Midbrain (tissue), 1 donor: Measurements from ENCODE around the gene RELN.
"Not testable (repeated sequence)": the region's sequence is repeated elsewhere in the genome, so short reads cannot be mapped to it uniquely, and the experiment has no call there.

Source experiments
- DNase-seq: peaks from one replicate; lab custom pipeline; 2025; lab: John Stamatoyannopoulos, UW

Gene RELN

DNA sequence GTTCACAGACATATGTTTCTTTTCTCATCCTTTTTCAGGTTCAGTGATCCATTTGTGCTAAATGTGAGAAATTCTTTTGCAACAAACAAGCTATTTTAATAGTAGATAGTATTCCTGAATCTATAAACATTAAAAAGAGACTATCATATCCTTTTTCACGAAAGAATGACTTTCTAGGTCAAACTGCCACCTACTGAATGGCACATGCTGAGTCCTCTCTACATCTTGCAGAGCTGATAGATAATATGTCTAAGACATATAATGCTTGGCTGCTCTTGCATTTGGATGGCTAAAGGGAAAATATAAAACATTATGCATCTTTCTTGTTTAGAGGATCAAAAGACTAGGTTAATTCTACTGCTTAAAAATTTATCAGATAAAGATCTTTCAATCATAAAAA, 429.3 kb downstream of the RELN start:
- no peak for DNase-seq

DNA sequence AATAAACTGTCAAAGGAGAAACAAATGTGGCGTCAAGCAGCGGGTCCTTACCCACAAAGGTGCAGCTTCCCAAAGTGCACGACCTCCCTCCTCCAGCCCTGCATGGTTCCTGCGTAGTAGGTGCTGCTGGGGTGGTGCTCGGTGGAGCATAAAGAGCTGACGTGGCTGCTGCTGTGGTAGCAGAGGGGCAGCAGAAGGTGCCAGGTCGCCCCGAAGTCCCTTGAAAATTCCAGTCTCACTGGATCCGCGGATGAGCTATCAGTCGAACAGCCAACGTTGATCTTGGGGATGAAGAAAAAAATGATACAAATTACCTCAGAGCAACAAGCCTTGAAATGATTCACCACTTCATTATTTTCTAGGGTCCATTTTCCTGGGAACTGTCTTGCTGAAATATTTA, 438.4 kb downstream of the RELN start:
- DNase-seq = no peak

DNA sequence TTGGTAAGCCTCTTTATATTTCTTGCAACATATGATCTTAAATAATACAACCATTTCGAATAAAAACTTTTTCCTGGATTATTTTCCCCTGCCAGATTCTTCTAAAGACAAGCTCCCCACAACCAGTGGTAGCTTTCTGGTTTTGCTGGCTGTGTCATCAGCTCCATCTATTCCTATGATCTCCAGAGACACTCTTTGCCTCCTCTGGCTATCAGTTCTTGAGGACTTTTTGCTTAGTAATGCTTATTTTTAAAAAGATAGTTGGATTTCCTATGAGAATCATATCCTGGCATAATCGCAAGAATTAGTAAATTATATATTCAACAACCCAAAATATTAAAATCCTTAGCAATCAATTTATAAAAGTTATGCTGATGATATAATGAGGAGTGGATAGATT, 439.7 kb downstream of the RELN start:
- no peak for DNase-seq

DNA sequence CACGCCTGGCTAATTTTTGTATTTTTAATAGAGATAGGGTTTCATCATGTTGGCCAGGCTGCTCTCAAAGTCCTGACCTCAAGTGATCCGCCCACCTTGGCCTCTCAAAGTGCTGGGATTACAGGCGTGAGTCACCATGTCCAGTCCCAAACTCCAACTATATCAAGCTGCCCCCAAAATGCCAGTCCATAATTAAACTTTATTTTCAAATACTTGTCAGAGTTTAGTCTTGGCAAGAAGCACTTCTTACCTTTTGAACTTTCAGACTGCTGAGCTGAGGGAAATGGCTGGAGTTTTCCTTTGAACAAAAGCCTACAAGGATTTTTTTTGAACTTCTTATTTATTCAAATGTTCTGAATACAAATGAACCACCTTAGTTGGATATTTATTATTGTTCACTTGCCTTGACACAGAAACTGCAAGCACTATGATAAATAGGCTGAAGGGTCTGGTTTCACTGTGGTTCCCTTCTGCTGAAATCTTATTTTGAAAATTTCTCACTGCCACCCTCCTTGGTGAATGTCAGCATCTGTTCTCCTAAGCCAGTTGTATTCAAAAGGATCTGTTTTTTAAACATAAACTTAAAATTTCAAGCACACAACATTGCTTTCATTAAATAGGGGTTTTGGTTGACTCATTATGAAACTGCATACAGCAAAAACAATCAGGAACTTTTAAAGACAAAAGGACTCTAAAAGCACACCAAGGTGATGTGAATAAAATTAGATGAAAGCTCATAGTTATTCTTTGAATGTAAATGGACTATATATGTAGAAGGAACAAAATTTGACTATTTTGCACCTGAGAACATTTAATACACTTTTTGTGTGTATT, 441.8 kb downstream of the RELN start:
- peak; percentile 40 for DNase-seq

DNA sequence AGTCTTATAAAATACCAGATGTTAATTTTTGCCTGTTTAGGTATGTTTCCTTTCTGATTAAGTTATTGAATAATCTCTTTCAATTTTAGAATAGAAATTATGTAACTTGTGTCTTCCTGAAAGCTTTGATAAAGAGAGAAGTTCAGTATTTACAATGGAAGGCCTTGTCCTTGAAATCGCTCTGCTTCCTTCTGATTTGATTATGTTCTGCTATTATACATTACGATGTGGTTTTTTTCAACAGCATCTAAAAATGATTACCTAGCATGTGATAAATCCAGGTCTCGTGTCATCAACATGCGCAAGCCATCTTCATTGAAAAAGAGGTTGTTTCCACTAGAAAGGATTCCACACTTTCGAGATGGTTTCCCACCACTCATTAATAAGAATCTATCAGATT, 447.0 kb downstream of the RELN start:
- no peak for DNase-seq

DNA sequence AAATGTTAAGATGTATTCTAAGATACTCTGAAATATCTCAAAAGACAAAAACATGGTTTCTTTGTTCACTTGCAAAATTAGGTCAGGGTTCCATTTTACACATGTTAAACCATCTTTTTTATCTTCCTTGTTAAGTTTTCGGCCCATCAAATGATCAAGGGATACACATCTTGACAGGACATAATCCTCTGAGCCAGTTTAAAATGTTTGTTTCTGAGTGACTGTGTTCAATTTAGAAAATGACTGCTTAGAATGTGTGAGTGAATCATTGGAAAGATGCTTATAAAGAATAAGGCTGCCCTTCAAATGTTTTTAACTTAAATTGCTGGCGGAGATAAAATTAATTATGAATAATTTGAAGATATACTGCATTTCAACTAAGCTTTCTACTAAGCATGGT, 447.5 kb downstream of the RELN start:
- DNase-seq = no peak

DNA sequence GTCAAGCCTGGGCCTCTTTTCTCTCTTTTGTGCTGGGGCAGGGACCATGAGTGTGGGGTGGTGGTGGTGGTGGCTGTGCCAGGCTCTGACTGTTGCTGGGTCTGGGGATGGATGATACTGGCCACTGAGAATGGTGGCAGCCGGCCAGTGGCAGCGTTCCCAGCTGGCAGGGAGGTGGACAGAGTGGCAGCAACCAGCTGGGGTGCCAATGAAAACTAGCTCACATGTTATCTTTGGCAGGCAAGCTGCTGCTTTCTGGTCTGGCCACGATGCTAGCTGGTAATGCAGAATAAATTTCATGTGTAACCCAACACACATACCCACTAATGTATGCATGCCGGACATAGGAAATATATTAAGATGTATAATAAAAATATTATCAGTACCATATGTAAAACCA, 448.4 kb downstream of the RELN start:
- DNase-seq = peak; percentile 93

DNA sequence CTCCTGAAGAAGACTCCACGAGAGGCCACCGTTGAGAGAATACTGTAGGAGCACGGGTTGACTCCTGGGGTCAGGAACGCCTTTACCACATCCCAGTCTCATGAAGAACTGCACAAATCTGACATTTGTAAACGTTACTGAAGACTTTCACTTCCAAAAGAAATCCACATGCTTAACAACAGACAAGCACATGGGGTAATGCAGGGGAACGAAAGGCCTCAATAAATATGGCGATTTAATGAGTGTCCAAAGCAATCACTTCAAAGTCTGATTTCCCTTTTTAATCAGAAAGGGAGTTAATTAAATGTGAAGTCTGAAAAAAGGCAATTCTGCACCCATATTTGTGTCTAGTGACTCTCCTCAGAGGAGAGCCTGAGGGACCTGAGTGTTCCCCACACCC, 449.1 kb downstream of the RELN start:
- no peak for DNase-seq

DNA sequence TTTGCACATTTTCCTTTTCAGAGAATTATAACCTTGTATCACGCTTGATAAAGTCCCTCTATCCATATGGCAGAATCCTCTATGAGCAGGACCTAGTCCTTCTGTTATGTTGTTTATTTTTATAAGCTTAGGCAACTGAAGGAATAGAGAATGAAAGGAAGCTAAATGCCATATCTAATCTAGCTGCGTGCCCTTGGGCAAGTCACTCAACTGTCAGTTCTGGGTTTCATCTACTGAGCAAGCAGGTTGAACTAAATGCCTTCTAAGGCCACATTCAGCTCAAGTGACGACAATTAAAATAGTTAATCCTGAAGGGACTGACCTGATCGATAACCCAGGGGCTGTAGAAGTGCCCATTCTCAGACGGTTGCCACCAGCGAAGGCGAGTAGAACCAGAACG, 449.6 kb downstream of the RELN start:
- DNase-seq = no peak

DNA sequence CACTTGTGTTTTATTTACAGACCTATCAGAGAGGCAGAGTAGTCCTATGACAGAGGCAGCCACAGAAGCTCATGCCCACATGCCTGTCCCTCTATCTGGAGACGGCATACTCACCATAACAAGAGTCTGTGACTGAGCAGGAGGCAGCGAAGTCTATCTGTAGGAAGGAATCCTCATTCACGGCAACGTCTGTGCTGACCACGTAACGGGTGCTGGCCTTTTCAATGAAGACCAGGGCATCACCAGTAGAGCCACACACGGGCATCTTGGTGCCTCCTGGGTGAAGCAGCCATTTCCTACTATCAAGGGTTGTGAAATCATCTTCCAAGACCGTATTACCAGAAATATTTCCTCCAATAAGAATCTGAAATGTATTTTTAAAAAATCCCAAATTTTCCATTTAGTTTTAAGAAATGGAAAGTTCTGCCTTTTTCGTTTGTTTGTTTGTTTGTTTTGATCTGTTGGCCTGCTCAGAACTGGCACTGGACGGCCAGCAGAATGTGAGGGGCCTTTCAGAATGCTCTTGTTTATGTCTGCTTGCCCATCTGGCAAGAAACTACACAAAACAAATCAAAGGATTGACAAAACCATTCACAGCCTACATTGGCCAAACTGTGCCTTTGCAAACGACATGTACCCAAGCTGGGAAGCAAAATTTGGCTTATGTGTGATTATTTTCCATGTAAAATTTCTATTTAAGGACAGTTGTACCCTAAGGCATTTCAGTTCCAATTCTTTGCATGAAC, 450.3 kb downstream of the RELN start:
- peak; percentile 60 for DNase-seq

DNA sequence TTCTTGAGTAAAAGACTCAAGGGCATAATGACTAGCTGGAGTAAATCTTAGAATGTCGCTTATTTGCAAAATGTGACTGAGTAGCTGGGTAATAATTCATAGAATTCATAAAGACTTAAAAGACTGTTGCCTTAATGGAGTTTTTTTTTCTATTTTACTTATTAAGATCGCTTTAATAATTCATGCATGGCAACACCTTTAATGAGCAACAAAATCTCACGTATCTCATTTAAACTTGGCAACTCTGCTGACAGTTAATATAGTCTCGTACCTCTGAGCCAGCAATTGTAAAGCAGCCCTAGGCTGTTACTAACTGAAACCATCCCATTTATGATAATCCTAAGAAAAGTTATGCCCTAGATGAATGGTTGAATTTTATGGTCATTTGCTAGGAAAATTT, 455.7 kb downstream of the RELN start:
- DNase-seq = no peak

DNA sequence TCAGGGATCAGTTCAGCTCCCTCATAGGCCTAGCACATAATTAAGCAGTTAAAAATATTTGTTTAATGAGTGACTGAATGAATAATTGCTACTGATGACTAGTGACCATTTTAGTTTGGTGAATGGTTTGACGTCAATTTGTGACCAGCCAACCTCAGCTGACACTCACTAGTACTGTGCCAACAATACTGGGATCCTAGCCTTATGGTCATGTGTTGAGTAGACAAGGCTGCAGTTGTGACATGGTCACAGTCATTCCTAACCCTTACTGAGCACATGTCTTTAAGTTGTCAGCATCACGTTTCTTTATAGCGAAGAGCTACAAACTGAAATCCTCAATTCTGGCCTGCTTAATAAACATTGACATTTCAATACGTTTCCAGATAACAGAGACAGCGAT, 456.5 kb downstream of the RELN start:
- peak; percentile 62 for DNase-seq

DNA sequence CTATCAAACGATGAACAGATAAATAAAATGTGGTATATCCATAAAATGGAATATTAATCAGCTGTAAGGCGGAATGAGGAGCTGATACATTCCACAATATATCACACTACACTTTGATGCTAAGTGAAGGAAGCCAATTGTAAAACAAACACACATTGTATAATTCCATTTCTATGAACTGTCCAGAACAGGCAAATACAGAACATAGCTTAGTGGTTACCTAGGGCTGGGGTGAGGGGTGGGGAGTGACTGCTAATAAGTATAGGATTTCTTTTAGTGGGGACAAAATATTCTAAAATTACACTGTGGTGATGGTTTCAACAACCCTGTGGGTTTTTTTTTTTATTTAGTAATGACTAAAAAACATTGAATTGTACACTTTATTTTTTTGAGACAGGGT, 461.3 kb downstream of the RELN start:
- no peak for DNase-seq

DNA sequence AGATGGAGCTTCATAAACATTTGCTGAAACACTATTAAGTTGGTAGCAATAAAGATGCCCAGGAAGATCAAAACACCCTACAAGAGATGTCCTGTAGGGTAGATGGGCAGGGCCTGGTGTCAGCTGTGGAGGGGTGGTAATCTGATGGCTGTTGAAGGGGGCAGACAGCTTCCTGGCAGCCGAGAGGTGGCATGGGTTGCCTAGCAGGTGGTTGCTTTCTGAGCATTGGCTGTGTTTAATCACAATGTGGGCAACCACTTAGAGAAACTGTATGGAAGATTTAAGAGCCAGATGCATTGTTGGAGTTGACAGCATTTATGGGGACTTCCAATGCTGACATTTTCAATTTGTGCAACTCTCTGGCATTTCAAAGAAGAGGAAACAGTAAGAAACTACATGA, 463.5 kb downstream of the RELN start:
- no peak for DNase-seq

DNA sequence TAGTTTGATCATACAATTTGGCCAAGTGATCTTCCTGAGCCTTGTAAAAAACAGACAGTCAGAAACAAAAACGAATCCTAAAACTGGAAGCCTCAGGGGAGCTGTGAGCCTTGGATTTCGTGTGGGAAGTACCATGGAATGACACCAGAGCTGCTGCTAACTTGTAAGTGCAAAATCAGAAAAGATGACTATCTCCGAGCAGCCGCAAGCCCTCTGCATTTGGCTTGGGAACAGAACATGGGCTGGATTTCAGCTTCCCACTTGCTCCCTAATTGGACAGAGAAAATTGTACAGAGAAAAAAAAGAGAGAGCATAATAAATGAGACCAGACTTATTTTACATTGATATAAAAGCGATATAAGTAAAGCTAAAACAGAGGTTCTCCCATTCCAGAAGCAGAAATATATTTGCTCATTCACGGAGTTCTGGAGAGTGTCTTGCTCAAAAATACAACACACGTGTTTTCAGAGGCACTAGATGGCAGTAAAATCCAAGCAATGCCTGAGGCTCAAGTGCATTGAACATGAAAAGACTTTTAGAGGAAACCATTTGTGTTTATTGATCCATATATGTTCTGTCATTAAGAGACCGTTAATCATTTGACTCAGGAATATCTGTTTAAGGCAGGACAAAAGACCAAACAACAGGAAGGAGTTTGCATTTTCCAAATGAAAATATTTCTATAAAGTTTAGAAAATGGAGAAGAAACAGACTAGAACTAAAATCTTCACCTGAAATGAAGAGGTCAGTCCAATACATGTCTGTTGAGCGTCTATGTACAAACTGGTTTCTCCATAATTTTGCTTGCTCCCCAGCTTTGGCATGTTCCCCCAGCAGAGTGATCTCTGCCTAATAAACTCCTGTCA, 465.2 kb downstream of the RELN start:
- DNase-seq = peak; percentile 61

DNA sequence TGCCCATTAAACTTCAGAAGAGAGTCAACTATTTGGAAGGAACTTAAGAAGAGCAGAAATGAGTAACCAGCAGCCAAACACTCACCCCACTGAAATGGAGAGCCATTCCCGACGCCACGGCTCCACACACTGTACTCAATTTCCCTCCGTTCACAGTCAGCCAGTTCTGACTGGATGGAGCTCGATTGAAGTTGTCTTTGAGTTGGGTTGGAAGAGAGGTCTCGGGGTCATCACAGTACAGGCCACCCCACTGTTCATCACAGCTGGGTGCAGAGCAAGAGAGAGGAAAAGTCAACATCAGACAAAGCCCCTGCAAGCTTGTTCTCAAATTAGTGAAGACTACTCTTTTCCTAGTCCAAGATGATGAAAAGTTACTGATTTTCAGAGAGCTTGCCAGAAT, 467.5 kb downstream of the RELN start:
- no peak for DNase-seq

DNA sequence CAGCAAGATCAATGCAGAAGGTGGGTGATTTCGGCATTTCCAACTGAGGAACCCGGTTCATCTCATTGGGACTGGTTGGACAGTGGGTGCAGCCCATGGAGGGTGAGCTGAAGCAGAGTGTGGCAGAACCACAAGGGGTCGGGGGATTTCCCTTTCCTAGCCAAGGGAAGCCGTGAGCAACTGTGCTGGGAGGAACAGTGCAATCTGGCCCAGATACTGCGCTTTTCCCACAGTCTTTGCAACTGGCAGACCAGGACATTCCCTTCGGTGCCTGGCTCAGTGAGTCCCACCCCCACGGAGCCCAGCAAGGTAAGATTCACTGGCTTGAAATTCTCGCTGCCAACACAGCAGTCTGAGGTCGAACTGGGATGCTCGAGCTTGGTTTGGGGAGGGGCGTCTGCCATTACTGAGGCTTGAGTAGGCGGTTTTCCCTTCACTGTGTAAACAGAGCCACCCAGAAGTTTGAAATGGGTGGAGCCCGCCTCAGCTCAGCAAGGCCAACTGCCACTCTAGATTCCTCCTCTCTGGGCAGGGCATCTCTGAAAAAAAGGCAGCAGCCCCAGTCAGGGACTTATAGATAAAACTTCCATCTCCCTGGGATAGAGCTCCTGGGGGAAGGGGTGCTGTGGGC, 484.8 kb downstream of the RELN start:
- no peak for DNase-seq

DNA sequence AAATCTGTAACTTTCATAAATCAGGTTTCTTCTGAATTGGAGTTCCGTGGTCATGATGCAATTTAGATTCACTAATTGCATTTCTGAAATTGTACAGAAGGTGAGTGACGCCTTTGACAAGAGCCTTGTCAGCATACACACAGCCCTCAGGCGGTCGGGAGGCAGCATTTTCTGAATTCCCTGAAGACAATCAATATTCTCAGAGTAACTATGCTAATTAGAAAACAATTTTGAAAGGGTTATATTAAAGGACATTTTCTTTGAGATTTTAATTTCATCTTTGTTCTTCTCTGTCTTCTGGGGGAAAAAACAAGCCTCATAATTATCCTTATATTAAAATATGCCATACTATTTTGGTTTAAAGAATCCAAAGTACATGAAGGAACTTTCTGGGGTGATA, 488.3 kb downstream of the RELN start:
- no peak for DNase-seq

DNA sequence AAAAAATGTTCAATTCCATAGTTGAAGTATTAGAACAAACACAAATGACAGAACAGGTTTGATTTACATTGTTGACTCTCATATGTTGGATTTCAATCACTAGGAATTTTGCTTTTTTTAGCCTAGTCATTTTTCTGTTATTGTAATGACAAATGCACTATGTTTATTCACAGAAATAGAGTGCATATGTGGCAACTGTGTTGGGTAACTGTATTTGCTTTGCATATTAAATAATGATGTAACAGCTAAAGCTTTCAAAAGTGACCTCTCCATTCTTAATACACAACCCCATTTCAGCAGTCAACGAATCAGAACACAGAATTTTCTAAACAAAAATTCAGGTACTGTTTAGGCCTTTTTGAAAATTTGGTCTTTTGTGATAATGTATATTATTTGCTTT, 489.5 kb downstream of the RELN start:
- DNase-seq = no peak

DNA sequence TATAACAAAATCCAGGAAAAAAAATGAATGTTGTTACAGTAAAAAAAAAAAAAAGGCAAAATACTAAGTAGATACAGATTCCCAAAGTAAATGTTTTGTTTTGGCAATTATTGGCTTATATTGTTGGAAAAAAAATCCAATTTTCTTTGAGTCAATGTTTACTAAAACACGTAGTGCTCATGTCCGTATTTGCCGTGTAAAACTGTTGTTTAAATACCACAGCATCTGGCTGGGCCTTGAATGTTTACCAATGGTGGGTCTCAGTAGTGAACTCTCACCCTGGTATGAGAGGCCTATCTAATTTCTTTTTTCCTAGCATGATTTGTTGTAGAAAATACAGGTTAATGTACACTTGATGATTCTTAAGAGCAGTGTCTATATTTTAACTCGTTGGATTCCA, 502.0 kb downstream of the RELN start:
- no peak for DNase-seq

DNA sequence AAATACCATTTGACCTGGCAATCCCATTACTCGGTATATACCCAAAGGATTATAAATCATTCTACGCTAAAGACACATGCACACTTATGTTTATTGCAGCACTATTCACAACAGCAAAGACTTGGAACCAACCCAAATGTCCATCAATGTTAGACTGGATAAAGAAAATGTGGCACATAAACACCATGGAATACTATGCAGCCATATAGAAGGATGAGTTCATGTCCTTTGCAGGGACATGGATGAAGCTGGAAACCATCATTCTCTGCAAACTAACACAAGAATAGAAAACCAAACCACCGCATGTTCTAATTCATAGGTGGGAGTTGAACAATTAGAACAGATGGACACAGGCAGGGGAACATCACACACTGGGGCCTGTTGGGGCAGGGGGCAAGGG, 502.6 kb downstream of the RELN start:
- DNase-seq = not testable (repeated sequence)

DNA sequence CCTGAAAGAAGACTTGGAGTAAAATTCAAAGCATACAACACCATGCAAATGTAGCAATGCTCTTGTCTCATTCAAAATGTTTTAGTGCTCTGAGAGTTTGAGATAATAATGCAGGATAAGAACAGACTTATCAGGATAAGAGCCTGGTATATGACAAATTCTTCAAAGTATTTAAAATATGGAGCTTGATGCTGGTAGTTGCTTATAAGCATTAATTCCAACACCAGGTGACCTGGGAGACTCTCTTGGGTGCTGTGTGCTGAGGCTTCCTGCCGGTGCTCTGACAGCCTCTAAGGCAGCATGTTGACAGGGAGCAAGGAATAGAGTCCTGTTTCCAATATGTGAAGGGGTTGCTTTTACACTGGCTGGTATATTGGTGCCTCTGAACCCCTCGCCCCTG, 508.7 kb downstream of the RELN start:
- no peak for DNase-seq
